NCI-H524 (cell line): ENCODE measurements around the gene ARID3A.

ENCODE experiments used
- DNase-seq, 2 experiments: peaks; one replicate each; lab custom pipeline; 2025; lab: John Stamatoyannopoulos, UW

Gene ARID3A

GRCh38 chr19:1004803-1005664 is 79.2 kb downstream of the ARID3A start:
- DNase-seq, result no peak

- DNase-seq, result no peak
These were observed 81.0 kb downstream of the ARID3A start for GRCh38 chr19:1006711-1007398.

- DNase-seq, result no peak
These were observed 81.8 kb downstream of the ARID3A start for GRCh38 chr19:1007399-1008251.

- DNase-seq, result no peak
These were observed 82.6 kb downstream of the ARID3A start for GRCh38 chr19:1008268-1009040.

- no peak for DNase-seq
These were observed 83.5 kb downstream of the ARID3A start for GRCh38 chr19:1009041-1009980.

- DNase-seq, result no peak
These were observed 84.2 kb downstream of the ARID3A start for GRCh38 chr19:1009981-1010538.

- DNase-seq, result no peak
These were observed 85.0 kb downstream of the ARID3A start for GRCh38 chr19:1010586-1011510.

- DNase-seq, result no peak
These were observed 86.0 kb downstream of the ARID3A start for GRCh38 chr19:1011831-1012333.

- no peak for DNase-seq
These were observed 86.5 kb downstream of the ARID3A start for GRCh38 chr19:1012334-1012733.

- no peak for DNase-seq
These were observed 87.4 kb downstream of the ARID3A start for GRCh38 chr19:1013218-1013617.

GRCh38 chr19:1014161-1015060 is 88.6 kb downstream of the ARID3A start:
- DNase-seq, result no peak

- no peak for DNase-seq
These were observed 89.4 kb downstream of the ARID3A start for GRCh38 chr19:1015061-1015781.

- DNase-seq, result no peak
These were observed 90.2 kb downstream of the ARID3A start for GRCh38 chr19:1015782-1016646.

GRCh38 chr19:1016647-1017114 is 90.8 kb downstream of the ARID3A start:
- DNase-seq, result no peak

- no peak for DNase-seq
These were observed 91.5 kb downstream of the ARID3A start for GRCh38 chr19:1017115-1017905.
